GM18861 (cell line): ENCODE measurements around the gene TIAL1.
"Not testable (repeated sequence)": the region's sequence is repeated elsewhere in the genome, so short reads cannot be mapped to it uniquely, and the experiment has no call there.

Experiments
- ATAC-seq: cut with Tn5 transposase; IDR thresholded peaks from one replicate; pipeline ENCODE4 v1.9.1; 2021; ENCODE audit not compliant: unreplicated experiment

Gene TIAL1

GRCh38 chr10:119616882-119617570, 20.3 kb upstream of the TIAL1 start:
- ATAC-seq = no peak

- no peak for ATAC-seq
Observed at GRCh38 chr10:119614686-119615085, 17.9 kb upstream of the TIAL1 start.

GRCh38 chr10:119613741-119614140, 17.0 kb upstream of the TIAL1 start:
- no peak for ATAC-seq

- ATAC-seq = no peak
Observed at GRCh38 chr10:119611433-119611832, 14.7 kb upstream of the TIAL1 start.

GRCh38 chr10:119609516-119609915, 12.8 kb upstream of the TIAL1 start:
- ATAC-seq = no peak

- no peak for ATAC-seq
Observed at GRCh38 chr10:119608316-119609155, 11.8 kb upstream of the TIAL1 start.

GRCh38 chr10:119604468-119604867, 7.7 kb upstream of the TIAL1 start:
- no peak for ATAC-seq

- no peak for ATAC-seq
Observed at GRCh38 chr10:119602241-119603095, 5.7 kb upstream of the TIAL1 start.

- ATAC-seq = no peak
Observed at GRCh38 chr10:119598397-119598796, 1.6 kb upstream of the TIAL1 start.

GRCh38 chr10:119597405-119598186, 832 bp upstream of the TIAL1 start:
- peak; percentile 25 for ATAC-seq

GRCh38 chr10:119595676-119596515, 868 bp downstream of the TIAL1 start:
- no peak for ATAC-seq

GRCh38 chr10:119595134-119595675, 1.6 kb downstream of the TIAL1 start:
- ATAC-seq = no peak

GRCh38 chr10:119588071-119588470, 8.7 kb downstream of the TIAL1 start:
- ATAC-seq = no peak

- ATAC-seq = no peak
Observed at GRCh38 chr10:119578355-119578754, 18.4 kb downstream of the TIAL1 start.

- ATAC-seq = no peak
Observed at GRCh38 chr10:119575991-119576390, 20.8 kb downstream of the TIAL1 start.

- no peak for ATAC-seq
Observed at GRCh38 chr10:119575506-119575905, 21.3 kb downstream of the TIAL1 start.

GRCh38 chr10:119567978-119568377, 28.8 kb downstream of the TIAL1 start:
- no peak for ATAC-seq

GRCh38 chr10:119562097-119562496, 34.7 kb downstream of the TIAL1 start:
- ATAC-seq = no peak

GRCh38 chr10:119559511-119559910, 37.3 kb downstream of the TIAL1 start:
- not testable (repeated sequence) for ATAC-seq
